ENCODE measurements around the gene TP53. TPM values are rescaled to one million over a fixed set of nuclear protein-coding genes. Genes with fewer than 3 reads are reported as not detected.

The TP53 gene
- total and polyA plus RNA-seq, 9 of the 15 experiments (the other 6 are each of a cell fraction or from before 2014, with no cell fraction given), result 2.8 to 14.0 (median 7.1) TPM

GRCh38 chr17:7673239-7673638, 14.1 kb downstream of the TP53 start (continued):
- TF ChIP-seq RAD21 (CRISPR knock-in tag; conservative IDR thresholded peaks at IDR 0.05 in 1 of 2, IDR thresholded peaks at IDR 0.05 in 1 of 2), result peak; percentile 13 to 48; a peak in 2 of 4 replicates
- 0 out of 2 replicates have a peak, but pooled peaks have one; percentile 19 for TF ChIP-seq TRIM28 (IDR thresholded peaks at IDR 0.05)
- no peak for TF ChIP-seq HNRNPH1 (optimal IDR thresholded peaks at IDR 0.05; ENCODE audit: low read depth, low read length)
- TF ChIP-seq SMC3 (conservative IDR thresholded peaks at IDR 0.05; ENCODE audit: insufficient read depth, low read depth, low read length), result 0 out of 2 replicates have a peak, but pooled peaks have one; percentile 6
- 0 out of 2 replicates have a peak, but pooled peaks have one; percentile 22 for TF ChIP-seq ADNP (tag; IDR thresholded peaks at IDR 0.05)
- no peak for TF ChIP-seq KAT8 (IDR thresholded peaks at IDR 0.05; ENCODE audit: low read depth)
- peak; percentile 53 to 59 (median 57) for TF ChIP-seq CTCF (IDR thresholded peaks at IDR 0.05 in 2 of 3, conservative IDR thresholded peaks at IDR 0.05 in 1 of 3; ENCODE audit: insufficient read depth in 2 of 3, low read depth in 1 of 3, low read length in 3 of 3)

- no peak overlapping the region for H3K27ac ChIP-seq (ENCODE audit: extremely low read depth, low read depth, low read length)
- CTCF ChIA-PET (ENCODE audit: low intra/inter-chr PET ratio), result interaction anchor here (0.6 kb wide), 1 partner anchor 225 kb away, joined by 3 read pairs; no protein-coding TSS in a partner anchor
- in situ Hi-C loops (cut with MboI), result no loop called here
- no peaks in the 10 kb centered on the region for H3K9me1 ChIP-seq (ENCODE audit: control insufficient read depth, insufficient read depth, low read length)
- POLR2A ChIA-PET, result interaction anchor here (9.2 kb wide), 1 partner anchor 18 kb away, joined by 66 read pairs; the partner anchor contains the start of genes TP53 and WRAP53
- TF ChIP-seq MAFG (tag; conservative IDR thresholded peaks at IDR 0.05) (no peak), HLTF (IDR thresholded peaks at IDR 0.05) (no peak), PRPF4 (IDR thresholded peaks at IDR 0.05; ENCODE audit: insufficient read depth, low read depth, low read length, poor library complexity, severe bottlenecking) (no peak), GABPB2 (CRISPR knock-in tag; conservative IDR thresholded peaks at IDR 0.05) (no peak), RBFOX2 (IDR thresholded peaks at IDR 0.05; ENCODE audit: low read depth, low read length) (no peak), TRIM24 (IDR thresholded peaks at IDR 0.05) (no peak), ZNF124 (CRISPR knock-in tag; IDR thresholded peaks at IDR 0.05) (no peak)
- TF ChIP-seq, protein P1, sequence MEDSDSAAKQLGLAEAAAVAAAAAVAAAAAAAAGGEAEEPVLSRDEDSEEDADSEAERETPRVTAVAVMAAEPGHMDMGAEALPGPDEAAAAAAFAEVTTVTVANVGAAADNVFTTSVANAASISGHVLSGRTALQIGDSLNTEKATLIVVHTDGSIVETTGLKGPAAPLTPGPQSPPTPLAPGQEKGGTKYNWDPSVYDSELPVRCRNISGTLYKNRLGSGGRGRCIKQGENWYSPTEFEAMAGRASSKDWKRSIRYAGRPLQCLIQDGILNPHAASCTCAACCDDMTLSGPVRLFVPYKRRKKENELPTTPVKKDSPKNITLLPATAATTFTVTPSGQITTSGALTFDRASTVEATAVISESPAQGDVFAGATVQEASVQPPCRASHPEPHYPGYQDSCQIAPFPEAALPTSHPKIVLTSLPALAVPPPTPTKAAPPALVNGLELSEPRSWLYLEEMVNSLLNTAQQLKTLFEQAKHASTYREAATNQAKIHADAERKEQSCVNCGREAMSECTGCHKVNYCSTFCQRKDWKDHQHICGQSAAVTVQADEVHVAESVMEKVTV (CRISPR knock-in tag; IDR thresholded peaks at IDR 0.05), result no peak
- no peak overlapping the region for H3K9ac ChIP-seq (ENCODE audit: insufficient read depth in 1 of 2, low read depth in 2 of 2, low read length in 2 of 2)
- DNase-seq (ENCODE audit: extremely low read depth in 1 of 4, low spot score in 3 of 4), result no peak
- H3K9me3 ChIP-seq (replicated peaks; ENCODE audit: control insufficient read depth, insufficient read depth, low read depth, low read length), result peaks cover 2% of the 10 kb centered on the region
- 95% methylated on average over 4 of the region's 7 CpGs for WGBS (ENCODE audit: insufficient coverage, low coverage, missing lambda C conversion rate)
- H3K79me2 ChIP-seq (ENCODE audit: control insufficient read depth, insufficient read depth, low read length), result no peaks in the 10 kb centered on the region
- intact Hi-C loops (cut with micrococcal nuclease), result no loop called here
- no peak overlapping the region for H3K4me3 ChIP-seq
- H3K27me3 ChIP-seq (ENCODE audit: control insufficient read depth in 2 of 2, insufficient read depth in 2 of 2, low read length in 2 of 2), result no peaks in the 10 kb centered on the region
- peaks cover 27% of the 10 kb centered on the region for H3K36me3 ChIP-seq (ENCODE audit: control insufficient read depth, insufficient read depth, low read length)
- no peaks in the 10 kb centered on the region for H3K4me1 ChIP-seq (replicated peaks in 1 of 2; ENCODE audit: control insufficient read depth in 2 of 2, insufficient read depth in 2 of 2, low read length in 2 of 2)
- H3K4me2 ChIP-seq (ENCODE audit: insufficient read depth, low read length), result no peak overlapping the region
- ATAC-seq, result no peak
- H2AFZ ChIP-seq (ENCODE audit: low read depth, low read length), result no peak overlapping the region
- no TSS peak for BruUV-seq (replicated peaks)
- no peak for FAIRE-seq
- H4K20me1 ChIP-seq (replicated peaks; ENCODE audit: control insufficient read depth, insufficient read depth, low read length), result no peaks in the 10 kb centered on the region
These were observed 18.8 kb downstream of the TP53 start for GRCh38 chr17:7668482-7668881.
